ENCODE measurements around the gene ANKRD61.

DNA sequence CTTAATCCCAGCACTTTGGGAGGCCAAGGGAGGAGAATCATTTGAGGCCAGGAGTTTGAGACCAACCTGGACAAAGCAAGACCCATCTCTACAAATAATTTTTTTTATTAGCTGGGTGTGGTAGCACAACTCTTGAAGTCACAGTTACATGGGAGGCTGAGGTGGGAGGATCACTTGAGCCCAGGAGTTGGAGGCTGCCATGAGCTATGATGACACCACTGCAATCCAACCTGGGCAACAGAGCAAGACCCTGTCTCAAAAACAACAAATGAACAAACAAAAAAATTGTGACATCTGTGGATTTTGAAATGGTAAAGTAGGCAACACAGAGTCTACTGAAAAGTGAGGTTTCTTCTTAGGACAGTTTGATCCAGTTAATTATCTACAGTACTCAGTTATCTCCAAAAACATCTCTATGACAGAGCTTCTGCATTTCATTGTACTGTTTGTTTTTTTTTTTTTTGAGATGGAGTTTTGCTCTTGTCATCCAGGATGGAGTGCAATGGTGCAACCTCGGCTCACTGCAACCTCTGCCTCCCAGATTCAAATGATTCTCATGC is 3.3 kb upstream of the ANKRD61 start:
- TF ChIP-seq, protein P1, sequence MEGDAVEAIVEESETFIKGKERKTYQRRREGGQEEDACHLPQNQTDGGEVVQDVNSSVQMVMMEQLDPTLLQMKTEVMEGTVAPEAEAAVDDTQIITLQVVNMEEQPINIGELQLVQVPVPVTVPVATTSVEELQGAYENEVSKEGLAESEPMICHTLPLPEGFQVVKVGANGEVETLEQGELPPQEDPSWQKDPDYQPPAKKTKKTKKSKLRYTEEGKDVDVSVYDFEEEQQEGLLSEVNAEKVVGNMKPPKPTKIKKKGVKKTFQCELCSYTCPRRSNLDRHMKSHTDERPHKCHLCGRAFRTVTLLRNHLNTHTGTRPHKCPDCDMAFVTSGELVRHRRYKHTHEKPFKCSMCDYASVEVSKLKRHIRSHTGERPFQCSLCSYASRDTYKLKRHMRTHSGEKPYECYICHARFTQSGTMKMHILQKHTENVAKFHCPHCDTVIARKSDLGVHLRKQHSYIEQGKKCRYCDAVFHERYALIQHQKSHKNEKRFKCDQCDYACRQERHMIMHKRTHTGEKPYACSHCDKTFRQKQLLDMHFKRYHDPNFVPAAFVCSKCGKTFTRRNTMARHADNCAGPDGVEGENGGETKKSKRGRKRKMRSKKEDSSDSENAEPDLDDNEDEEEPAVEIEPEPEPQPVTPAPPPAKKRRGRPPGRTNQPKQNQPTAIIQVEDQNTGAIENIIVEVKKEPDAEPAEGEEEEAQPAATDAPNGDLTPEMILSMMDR (IDR thresholded peaks at IDR 0.05): no peak
- TF ChIP-seq POLR2A (IDR thresholded peaks at IDR 0.05) (no peak), POLR2AphosphoS5 (IDR thresholded peaks at IDR 0.05) (no peak), EP300 (IDR thresholded peaks at IDR 0.05) (no peak)
